Measurements from ENCODE around the gene AP2M1.

AP2M1 gene

DNA sequence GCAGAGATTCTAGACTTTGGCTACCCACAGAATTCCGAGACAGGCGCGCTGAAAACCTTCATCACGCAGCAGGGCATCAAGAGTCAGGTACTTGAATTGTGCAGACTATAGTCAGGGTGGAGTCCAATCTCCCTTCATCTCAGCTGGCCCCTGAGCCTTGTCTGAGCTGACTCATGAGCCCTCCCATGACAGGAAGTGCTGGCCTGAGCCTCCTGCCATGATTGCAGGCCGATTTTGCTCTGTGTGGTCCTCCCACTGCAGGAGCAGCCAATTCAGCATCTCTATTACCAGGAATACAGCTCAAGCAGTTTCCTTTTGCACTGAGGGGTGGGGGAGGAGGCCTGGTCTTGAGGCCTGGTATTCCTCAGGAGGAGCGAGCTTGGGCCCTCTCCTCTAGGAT is 5.5 kb downstream of the AP2M1 start:
- DNase-seq (ENCODE audit: low read depth, low spot score) = no peak

DNA sequence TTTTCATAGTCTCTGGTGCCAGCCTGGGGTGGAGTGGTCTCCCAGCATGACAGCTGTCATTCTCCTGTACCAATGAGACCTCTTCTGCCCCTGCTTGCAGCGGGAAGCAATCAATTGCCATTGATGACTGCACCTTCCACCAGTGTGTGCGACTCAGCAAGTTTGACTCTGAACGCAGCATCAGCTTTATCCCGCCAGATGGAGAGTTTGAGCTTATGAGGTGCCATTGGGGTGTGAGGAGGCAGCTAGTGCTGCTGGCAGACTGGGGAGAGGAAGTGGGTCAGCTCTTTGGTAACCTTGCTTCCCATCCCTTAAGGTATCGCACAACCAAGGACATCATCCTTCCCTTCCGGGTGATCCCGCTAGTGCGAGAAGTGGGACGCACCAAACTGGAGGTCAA is 6.9 kb downstream of the AP2M1 start:
- no peak for DNase-seq (ENCODE audit: low read depth, low spot score)

DNA sequence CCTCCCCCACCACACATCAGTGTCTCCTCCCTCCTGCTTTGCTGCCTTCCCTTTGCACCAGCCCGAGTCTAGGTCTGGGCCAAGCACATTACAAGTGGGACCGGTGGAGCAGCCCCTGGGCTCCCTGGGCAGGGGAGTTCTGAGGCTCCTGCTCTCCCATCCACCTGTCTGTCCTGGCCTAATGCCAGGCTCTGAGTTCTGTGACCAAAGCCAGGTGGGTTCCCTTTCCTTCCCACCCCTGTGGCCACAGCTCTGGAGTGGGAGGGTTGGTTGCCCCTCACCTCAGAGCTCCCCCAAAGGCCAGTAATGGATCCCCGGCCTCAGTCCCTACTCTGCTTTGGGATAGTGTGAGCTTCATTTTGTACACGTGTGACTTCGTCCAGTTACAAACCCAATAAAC is 9.0 kb downstream of the AP2M1 start:
- no peak for DNase-seq (ENCODE audit: low read depth, low spot score)

DNA sequence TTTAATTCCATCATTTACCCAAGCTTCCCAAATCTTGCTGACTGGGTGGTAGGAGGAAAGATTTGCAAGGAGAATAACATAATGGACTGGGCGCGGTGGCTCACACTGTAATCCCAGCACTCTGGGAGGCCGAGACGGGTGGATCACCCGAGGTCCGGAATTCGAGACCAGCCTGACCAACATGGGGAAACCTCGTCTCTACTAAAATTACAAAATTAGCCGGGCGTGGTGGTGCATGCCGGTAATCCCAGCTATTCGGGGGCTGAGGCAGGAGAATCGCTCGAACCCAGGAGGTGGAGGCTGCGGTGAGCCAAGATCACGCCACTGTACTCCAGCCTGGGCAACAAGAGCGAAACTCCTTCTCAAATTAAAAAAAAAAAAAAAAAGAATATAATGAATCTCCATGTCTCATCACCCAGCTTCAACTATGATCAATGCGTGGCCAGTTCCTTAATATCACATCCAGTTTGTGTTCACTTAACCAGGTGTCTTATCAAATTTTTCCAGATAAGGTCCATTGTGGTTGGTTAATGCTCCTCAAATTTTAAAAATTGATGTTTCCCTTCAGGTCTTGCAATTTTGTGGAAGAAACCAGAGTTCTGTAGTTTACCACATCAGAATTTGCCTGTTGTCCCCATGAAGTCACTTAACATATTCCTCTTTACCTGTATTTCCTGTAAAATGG is 10.0 kb downstream of the AP2M1 start:
- DNase-seq (ENCODE audit: low read depth, low spot score) = no peak

DNA sequence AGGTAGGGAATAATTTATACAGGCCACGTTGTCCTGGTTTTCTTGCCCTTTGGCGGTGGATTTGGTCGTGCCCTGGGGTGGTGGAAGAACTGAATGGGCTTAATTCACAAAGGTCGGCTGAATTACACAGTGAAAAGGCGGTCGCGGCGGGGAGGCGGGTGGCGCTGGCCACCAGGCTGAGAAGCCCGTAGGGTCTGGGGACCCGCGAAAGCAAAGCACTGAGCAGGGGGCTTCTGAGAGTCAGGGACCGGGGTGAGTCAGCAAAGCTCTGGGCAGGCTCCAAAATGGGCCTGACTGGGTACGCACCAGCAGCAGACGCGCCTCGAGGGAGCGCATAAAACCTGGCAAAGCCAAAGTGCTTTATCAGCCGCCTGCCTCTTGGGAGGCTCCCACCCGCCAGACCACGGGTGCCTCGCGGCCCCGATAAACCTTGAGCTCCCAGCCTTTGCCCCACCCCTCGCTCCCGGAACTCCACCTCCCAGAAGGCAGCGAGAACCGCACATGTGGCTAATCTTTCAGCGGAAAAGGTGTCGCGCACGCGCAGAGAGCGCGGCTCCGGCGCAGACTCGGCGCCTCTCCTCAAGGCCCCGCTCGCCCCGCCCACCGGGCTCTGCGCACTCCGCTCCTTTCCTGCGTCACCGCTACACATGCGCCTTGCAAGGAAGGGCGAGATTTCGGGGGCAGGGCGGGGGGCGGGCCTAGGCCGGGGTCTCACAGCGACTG is 11.0 kb downstream of the AP2M1 start:
- DNase-seq (ENCODE audit: low read depth, low spot score) = peak; percentile 93

DNA sequence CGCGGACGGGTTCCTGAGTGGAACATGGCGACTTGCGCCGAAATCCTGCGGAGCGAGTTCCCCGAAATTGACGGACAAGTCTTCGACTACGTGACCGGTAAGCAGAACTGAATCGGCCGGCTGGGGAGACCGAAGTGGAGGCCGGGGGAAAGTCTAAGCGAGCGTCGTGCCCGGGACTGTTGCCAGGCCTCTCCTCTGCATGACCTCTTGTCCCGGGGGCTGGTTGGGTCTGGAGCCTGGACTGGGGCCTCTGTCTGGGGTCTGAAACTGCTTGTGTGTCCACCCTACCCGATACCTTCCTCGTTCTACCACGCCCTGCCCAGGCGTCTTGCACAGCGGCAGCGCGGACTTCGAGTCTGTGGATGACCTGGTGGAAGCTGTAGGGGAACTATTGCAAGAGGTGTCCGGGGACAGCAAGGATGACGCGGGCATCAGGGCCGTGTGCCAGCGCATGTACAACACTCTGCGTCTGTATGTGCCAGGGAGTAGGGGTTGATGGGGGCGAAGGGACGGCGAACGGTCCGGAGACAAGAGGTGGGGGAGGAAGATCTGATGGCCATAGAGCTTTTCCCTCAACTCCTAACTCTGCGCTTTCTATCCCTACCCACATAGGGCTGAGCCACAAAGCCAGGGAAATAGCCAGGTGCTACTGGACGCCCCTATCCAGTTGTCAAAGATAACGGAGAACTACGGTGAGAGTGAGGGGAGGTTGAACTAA is 11.7 kb downstream of the AP2M1 start, which contains the start of gene ABCF3:
ABCF3 (plus strand) TSS at position 16 of the 718 bp plus-strand sequence; CDS start at position 25, 9 bp downstream.
- no peak for DNase-seq (ENCODE audit: low read depth, low spot score)

DNA sequence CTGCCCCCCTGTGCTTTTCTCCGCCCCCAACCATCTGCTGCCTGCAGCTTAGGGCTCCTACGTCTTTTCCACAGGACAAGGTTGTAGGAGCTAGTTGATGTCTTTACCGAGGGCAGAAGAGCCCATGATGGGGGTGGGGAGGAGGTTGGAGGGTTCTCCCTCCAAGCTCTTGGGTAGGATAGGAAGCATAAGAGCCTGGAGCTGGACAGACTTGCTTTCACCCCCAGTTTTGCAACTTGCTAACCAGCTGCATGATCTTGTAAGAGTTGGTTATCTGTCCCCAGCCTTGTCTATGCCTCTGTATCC is 12.2 kb downstream of the AP2M1 start:
- no peak for DNase-seq (ENCODE audit: low read depth, low spot score)

DNA sequence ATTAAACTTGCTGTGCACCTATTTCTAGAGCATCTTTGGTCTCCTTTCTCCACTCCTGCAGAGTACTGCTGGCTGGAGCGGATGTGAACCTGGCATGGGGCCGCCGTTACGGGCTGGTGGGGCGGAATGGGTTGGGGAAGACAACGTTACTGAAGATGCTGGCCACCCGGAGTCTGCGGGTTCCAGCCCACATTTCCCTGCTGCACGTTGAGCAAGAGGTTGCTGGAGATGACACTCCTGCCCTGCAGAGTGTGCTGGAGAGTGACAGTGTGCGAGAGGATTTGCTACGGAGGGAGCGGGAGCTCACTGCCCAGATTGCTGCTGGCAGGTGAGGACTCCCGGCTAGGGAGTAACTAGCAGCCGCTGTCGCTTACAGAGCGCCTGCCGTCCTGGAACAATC is 13.4 kb downstream of the AP2M1 start:
- no peak for DNase-seq (ENCODE audit: low read depth, low spot score)

DNA sequence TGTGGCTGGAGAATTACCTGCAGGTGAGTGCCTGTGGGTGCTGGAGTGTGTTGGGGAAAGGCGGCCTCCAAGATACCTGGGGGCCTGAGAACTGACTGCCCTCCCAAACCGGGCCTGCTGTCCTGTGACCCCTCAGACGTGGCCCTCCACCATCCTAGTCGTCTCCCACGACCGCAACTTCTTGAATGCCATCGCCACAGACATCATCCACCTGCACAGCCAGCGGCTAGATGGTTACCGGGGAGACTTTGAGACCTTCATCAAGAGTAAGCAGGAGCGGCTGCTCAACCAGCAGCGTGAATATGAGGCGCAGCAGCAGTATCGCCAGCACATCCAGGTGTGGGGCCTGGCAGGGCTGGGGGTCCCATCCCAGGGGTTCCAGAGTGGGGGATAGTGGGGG is 14.8 kb downstream of the AP2M1 start:
- no peak for DNase-seq (ENCODE audit: low read depth, low spot score)

DNA sequence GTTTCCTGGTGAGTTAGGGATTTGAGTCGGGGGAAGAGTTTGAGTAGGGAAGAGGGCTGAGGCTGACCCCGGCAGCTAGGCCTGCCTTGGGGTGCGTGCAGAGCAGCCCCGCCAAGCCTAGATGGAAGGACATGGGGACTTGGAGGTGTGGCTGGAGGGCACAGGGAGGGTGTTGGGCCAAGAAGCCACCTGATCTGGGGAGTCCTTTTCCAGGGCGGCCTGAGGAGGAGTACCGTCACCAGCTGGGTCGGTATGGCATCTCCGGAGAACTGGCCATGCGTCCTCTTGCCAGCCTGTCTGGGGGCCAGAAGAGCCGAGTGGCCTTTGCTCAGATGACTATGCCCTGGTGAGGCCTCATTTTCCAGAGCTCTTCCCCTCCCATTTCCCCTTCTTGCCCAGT is 18.2 kb downstream of the AP2M1 start:
- no peak for DNase-seq (ENCODE audit: low read depth, low spot score)

DNA sequence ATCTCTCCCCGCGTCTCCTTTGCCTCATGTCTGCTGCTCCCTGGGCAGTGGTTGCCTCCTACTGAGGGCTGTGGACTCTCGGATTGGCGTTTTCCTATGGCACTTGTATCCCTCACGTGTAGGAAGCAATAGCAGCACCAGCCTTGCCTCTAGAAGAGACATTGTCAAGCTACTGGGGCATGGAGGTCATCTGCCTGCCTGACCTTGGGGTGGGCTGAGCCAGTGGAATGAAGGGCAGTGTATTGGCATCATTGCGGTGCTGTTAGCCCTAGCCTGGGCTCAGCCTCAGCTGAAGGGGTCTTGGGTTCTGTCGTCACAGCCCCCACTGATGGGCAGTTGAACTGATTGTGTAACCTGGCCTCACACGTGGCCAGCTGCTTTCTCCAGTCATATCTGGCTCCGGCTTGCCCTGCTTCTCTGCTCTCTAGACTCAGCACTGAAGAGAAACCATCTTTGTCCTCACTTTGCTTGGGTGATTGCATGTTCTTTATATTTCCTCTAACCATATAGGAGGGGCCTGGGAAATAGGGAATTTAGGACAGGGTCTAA is 19.4 kb downstream of the AP2M1 start:
- no peak for DNase-seq (ENCODE audit: low read depth, low spot score)

DNA sequence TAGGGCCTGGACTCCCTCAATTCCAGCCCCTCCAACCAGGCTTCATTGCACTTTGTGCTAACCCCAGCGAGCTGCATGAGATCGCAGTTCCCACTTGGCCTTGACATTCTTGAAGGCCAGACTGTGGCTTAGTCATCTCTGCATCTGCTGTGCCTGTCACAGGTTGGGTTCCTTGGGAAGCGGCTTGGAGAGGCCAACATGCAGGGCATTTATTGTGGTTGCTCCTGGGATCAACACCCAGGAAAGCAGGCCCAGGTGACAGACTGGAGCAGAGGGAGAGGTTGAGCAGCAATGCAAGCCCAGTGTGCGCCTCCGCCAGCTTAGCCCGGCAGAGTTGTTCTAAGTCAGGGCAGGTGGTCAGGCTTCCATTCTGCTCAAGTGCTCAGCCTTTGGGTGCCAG is 21.9 kb downstream of the AP2M1 start:
- no peak for DNase-seq (ENCODE audit: low read depth, low spot score)

DNA sequence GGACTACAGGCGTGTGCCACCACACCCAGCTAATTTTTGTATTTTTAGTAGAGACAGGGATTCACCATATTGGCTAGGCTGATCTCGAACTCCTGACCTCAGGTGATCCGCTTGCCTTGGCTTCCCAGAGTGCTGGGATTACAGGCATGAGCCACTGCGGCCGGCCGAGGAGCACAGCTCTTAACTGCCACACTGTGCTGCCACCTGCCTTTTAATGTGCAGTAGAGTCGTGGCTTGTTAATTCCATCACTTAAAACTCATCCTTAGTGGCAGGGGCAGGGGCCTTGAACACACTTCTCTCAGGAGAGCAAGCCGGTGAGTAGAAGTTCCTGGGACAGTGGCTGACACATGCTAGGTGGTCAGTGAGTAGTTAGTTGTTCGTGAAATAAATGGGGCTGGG is 23.9 kb downstream of the AP2M1 start:
- no peak for DNase-seq (ENCODE audit: low read depth, low spot score)

DNA sequence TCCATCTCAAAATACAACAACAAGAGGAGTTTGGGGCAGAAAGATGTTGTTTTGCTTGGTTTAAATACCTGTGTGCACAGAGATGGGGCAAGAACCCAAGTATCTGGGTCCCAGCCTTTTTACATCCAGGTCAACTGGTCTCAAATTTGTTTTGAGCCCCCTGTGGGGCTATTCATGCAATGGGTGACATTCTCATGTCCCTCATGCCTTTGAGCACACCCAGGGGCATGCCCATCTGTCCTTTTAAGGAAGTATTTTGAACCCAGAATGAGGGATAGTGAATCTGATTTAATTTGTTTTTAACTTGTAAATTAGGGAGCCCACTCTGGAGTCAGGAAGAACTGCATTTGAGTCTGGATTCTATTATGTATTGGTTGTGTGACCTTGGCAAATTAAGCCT is 26.2 kb downstream of the AP2M1 start:
- no peak for DNase-seq (ENCODE audit: low read depth, low spot score)

DNA sequence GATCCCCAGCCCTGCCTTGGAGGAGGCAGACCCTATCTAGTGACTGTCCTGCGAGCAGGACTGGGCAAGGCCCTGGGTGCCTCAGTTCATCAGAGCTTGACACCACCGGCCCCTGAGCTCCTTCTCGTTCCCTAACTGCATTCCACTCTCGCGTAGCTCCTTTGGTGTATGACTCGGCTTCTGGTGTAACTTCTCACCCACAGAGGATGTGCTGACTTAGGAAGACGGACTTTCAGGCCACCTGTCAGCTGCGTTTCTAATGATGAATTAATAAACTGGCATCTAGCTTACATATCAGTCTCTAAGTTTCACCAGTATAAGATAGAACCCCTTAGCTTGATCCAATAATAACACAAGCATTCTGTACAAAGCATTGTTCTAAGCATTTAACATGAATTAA is 28.9 kb downstream of the AP2M1 start:
- no peak for DNase-seq (ENCODE audit: low read depth, low spot score)

DNA sequence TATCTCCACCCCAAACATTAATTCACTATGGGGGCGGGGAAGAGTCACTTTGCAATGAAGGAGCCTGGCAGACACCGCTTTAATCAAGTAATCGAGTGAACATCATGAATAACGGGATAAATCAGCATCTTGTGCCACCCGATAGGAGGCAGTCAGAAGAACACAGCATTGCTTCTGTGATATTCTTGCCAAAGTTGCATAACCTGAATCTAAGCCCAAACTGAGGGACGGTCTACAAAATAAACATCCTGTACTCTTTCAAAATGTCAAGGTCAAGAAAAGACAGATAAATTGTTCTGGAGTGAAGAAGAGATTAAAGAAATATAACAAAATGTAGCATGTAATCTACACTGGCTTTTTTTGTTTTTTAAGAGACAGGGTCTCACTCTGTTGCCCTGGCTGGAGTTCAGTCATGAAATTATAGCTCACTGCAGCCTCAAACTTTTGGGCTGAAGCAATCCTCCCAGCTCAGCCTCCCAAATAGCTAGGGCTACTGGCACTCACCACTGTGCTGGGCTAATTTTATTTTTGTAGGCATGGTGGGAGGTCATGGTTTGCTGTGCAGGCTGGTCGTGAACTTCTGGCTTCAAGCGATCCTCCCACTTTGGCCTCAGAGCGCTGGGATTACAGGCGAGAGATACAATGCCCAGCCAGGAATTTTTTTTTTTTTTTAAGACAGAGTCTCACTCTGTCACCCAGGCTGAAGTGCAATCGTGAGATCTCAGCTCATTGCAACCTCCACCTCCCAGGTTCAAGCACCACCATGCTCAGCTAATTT is 34.7 kb downstream of the AP2M1 start:
- no peak for DNase-seq (ENCODE audit: low read depth, low spot score)

DNA sequence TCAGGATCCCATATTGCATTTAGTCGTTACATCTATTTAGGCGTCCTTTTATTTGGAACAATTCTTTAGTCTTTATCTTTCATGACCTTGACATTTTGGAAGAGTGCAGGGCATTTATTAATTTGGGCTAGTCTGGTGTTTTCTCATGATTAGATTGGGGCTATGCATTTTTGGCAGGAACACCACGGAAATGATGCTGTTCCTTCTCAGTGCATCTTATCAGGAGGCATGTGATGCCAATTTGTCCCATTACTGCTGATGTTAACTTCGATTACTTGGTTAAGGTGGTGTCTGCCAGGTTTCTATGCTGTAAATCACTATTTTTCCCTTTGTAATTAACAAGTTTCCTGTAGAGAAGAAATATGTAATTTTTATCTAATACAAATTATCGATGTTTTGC is 36.6 kb downstream of the AP2M1 start:
- DNase-seq (ENCODE audit: low read depth, low spot score) = no peak

DNA sequence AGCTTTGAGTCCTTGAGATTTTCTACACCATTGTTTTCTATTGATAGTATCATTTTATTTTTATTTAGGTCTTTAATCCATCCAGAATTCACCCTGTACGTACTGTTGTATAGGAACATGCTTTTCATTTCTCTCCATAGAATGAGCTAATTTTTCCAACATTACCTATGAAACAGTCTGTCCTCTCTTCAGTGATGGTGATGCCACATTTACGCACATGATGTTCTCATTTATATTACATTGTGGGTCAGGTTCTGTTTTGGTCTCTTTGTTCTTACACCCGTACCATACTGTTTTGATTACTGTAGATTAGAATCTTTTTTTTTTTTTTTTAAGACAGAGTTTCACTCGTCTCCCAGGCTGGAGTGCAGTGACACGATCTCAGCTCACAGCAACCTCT is 37.1 kb downstream of the AP2M1 start:
- DNase-seq (ENCODE audit: low read depth, low spot score) = no peak

DNA sequence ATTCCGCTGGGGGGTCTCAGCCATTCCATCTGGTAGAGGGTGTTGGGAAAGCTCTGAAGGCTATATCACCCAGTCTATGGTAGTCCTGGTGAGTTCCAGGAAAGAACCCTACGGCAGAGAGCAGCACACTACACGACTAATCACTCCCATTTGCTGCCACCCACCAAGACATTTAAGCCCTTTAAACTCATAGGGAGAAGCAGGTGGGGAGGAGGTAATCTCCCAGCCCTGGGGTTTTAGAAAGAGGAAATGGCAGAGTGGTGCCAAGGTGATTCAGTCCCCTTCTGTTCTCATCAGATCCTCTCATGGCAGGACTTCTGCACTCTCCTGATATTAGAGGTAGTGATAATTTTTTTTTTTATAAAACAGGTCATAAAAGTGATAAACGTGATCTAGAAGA is 44.2 kb downstream of the AP2M1 start:
- DNase-seq (ENCODE audit: low read depth, low spot score) = no peak

DNA sequence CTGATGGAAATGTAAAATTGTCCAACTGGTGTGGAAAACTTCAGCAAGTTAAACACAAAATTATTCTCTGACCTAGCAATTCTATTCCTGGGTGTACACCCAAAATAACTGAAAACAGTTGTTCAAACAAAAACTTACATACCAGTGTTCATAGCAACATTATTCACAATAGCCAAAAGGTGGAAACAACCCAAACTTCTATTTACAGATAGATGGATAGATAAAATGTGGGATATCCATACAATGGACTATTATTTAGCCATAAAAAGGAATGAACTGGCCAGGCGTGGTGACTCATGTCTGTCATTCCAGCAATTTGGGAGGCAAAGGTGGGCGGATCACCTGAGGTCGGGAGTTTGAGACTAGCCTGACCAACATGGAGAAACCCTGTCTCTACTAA is 47.9 kb downstream of the AP2M1 start:
- no peak for DNase-seq (ENCODE audit: low read depth, low spot score)

DNA sequence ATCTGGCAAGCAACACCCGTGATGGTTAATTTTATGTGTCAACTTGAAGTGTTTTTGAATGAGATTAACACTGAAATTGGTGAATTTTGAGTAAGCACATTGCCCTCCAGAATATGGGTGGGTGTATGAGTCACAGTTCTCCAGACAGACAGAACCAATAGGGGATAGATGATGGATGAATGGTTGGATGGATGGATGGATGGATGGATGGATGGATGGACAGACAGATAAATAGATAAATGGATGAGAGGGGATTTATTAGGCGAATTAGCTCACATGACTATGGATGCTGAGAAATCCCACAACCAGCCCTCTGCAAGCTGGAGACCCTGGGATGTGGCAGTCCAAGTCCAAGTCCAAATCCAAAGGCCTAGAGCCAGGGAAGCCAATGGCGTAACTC is 49.3 kb downstream of the AP2M1 start:
- no peak for DNase-seq (ENCODE audit: low read depth, low spot score)

DNA sequence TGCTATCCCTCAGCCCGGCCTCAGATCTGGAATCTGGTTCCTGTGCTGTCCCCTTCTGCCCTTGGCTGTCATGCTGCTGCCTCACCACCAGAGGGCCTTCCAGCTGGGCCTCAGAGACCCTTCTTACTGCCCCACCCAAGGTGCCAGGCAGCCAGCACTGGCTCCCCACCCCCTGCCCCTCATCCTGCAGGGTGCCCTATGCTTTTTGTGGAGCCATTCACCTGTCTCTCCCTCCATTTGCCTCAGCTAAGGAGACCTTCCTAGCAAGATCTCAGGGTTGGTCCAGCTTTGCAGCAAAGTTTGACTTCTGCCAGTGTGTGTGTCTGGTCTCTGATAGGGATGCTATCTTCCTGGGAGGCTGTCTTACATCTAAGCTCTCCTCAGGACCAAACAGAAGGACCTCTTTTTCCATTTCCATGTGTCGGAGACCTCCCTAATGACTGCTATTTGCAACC is 52.9 kb downstream of the AP2M1 start:
- DNase-seq (ENCODE audit: low read depth, low spot score) = no peak
